DOHH2 (cell line): ENCODE measurements around the gene SPIRE2.
"Not testable (repeated sequence)": the region's sequence is repeated elsewhere in the genome, so short reads cannot be mapped to it uniquely, and the experiment has no call there.

Source experiments
- CTCF ChIP-seq: fragments of 200-600 bp; sonication (generic); IDR thresholded peaks from one replicate; pipeline ENCODE4 v1.5.1; 2014; ENCODE audit warnings: antibody characterized with exemption, mild to moderate bottlenecking, low read depth, low read length; ENCODE audit not compliant: poor library complexity, severe bottlenecking
- EZH2phosphoT487 ChIP-seq: fragments of 200-600 bp; sonication (generic); IDR thresholded peaks from 2 replicates; pipeline ENCODE4 v1.6.1; 2017; ENCODE audit warnings: borderline replicate concordance, mild to moderate bottlenecking, antibody characterized with exemption, low read length, moderate library complexity, mixed read lengths

- TF ChIP-seq CTCF, EZH2phosphoT487: not testable (repeated sequence)
Measured at GRCh38 chr16:89783952-89784351, 44.3 kb upstream of the SPIRE2 start.
